Adrenal gland (tissue), 12 donors: Measurements from ENCODE around the gene JPH3. TPM values are rescaled to one million over a fixed set of nuclear protein-coding genes. Genes with fewer than 3 reads are reported as not detected.

ENCODE experiments used
- DNase-seq, 7 donors: peaks; one replicate each; pipeline ENCODE4 v3.0.0-alpha.2; 2019 to 2020
- H3K27ac ChIP-seq, 5 donors: fragments of 200-600 bp; sonication (generic) in 4 of 5; 1 replicate in 3 of 5; 2 replicates in 2 of 5; pipeline versions ENCODE4 v1.5.1 to v1.8.0; 2016 to 2020; ENCODE audit warnings: mild to moderate bottlenecking in 1 of 5
- H3K27me3 ChIP-seq: fragments of 200-600 bp; 2 replicates; pipeline ENCODE4 v1.8.0; 2021
- H3K36me3 ChIP-seq, 2 donors: fragments of 200-600 bp; replicated peaks in 1 of 2; 1 replicate in 1 of 2; 2 replicates in 1 of 2; pipeline versions ENCODE4 v1.5.1 to v1.8.0; 2018 to 2022
- H3K4me1 ChIP-seq, 2 donors: fragments of 200-600 bp; replicated peaks in 1 of 2; 1 replicate in 1 of 2; 2 replicates in 1 of 2; pipeline versions ENCODE4 v1.5.1 to v1.8.0; 2018 to 2021
- H3K4me3 ChIP-seq, 4 donors: fragments of 200-600 bp; sonication (generic) in 3 of 4; one replicate each; pipeline ENCODE4 v1.5.1; 2016 to 2018
- H3K9me3 ChIP-seq, 3 donors: fragments of 200-600 bp; sonication (generic) in 1 of 3; replicated peaks in 1 of 3; 1 replicate in 2 of 3; 2 replicates in 1 of 3; pipeline versions ENCODE4 v1.5.1 to v1.8.0; 2016 to 2021
- CTCF ChIP-seq, 6 experiments: fragments of 450-650 bp in 4 of 6; fragments of 200-600 bp in 2 of 6; sonication (generic) in 1 of 6; IDR thresholded peaks; 1 replicate in 5 of 6; 2 replicates in 1 of 6; pipeline versions ENCODE4 v1.5.1 to v1.8.0; 2016 to 2021; ENCODE audit warnings: antibody characterized with exemption in 6 of 6, mild to moderate bottlenecking in 2 of 6, moderate library complexity in 1 of 6
- POLR2A ChIP-seq, 2 donors: fragments of 450-650 bp; IDR thresholded peaks; one replicate each; pipeline ENCODE4 v1.6.1; 2017; ENCODE audit warnings: antibody characterized with exemption in 2 of 2, mild to moderate bottlenecking in 2 of 2, moderate library complexity in 1 of 2
- WGBS, 4 donors: extraction: QIAGEN DNeasy Blood & Tissue Kit in 2 of 4; methylation state at CpG; one replicate each; pipeline versions ENCODE4 v1.1.5 to v1.1.7; 2013 to 2017; 5-methylcytosine and 5-hydroxymethylcytosine counted together
- intact Hi-C, 2 donors: fragments of 100-400 bp; cut with DNase I; formaldehyde crosslinking; loops; one replicate each; pipeline versions ENCODE4 v1.14.1 to v1.15.0; 2022 to 2023
- polyA plus RNA-seq, 3 donors: library from polyadenylated mRNA; stranded (reverse); fragments of 200-250 nt in 2 of 3; fragments of 350-450 nt in 1 of 3; fragmentation: Illumina TruSeq in 1 of 3; extraction: RNeasy Lipid Tissue Mini Kit (QIAGEN cat#74804) in 1 of 3; gene quantifications; one replicate each; pipeline ENCODE4 v1.2.3, GENCODE V29; 2013 to 2014
- total RNA-seq, 9 donors: library from RNA; depleted of rRNA in 4 of 9; stranded (reverse); fragments of >200 nt in 4 of 9; fragments of 120-200 nt in 1 of 9; fragmentation: NEBNext Ultra II Directional in 1 of 9; extraction: Animal tissue kit (Norgen Biotek cat#: 25700) in 1 of 9; gene quantifications; one replicate each; pipeline versions ENCODE4 v1.1.0 to v1.2.4, GENCODE V29; 2013 to 2023
- donor health status: healthy with polysubstance abuse.
- donor health status: Bipolar disorder and iron deficiency.
- donor health status: DM: yes; HTN: yes; CAD: no.
- donor health status: DM: no; HTN: no; CAD: no.
- donor health status: DM: no; HTN: no; CAD: no.
- donor health status: DM: yes; HTN: yes; CAD: no.

JPH3 gene
- total and polyA plus RNA-seq, 12 donors, result 0.10 to 3.7 (median 0.71) TPM; not detected in 1

GRCh38 chr16:87691686-87692079, 89.4 kb downstream of the JPH3 start:
- H3K9me3 ChIP-seq, result no peaks in the 10 kb centered on the region
- no peaks in the 10 kb centered on the region for H3K4me1 ChIP-seq
- intact Hi-C loops, result no loop called here
- no peaks in the 10 kb centered on the region for H3K27me3 ChIP-seq
- H3K36me3 ChIP-seq, result no peaks in the 10 kb centered on the region
- no peak for DNase-seq
- TF ChIP-seq POLR2A (IDR thresholded peaks at IDR 0.05) (no peak), CTCF (IDR thresholded peaks at IDR 0.05) (no peak)
- H3K4me3 ChIP-seq, result no peak overlapping the region
- H3K27ac ChIP-seq, result no peak overlapping the region
- WGBS, 4 donors, result 57 to 79% (median 66%) methylated on average over 11 to 14 of the region's 14 CpGs

- no peaks in the 10 kb centered on the region for H3K4me1 ChIP-seq
- DNase-seq, result no peak
- H3K9me3 ChIP-seq, result no peaks in the 10 kb centered on the region
- no peak overlapping the region for H3K4me3 ChIP-seq
- no peak overlapping the region for H3K27ac ChIP-seq
- no peak for TF ChIP-seq CTCF (IDR thresholded peaks at IDR 0.05)
- no peak for TF ChIP-seq POLR2A (IDR thresholded peaks at IDR 0.05)
- intact Hi-C loops, result no loop called here
- no peaks in the 10 kb centered on the region for H3K36me3 ChIP-seq
- H3K27me3 ChIP-seq, result no peaks in the 10 kb centered on the region
- WGBS, 4 donors, result 72 to 79% (median 76%) methylated on average over 5 to 7 of the region's 7 CpGs
Observed at GRCh38 chr16:87692176-87692575, 89.9 kb downstream of the JPH3 start.

GRCh38 chr16:87692756-87693155, 90.4 kb downstream of the JPH3 start:
- intact Hi-C loops, result no loop called here
- DNase-seq, result no peak
- no peaks in the 10 kb centered on the region for H3K36me3 ChIP-seq
- H3K27ac ChIP-seq, result no peak overlapping the region
- 81 to 85% (median 81%) methylated on average over 8 to 12 of the region's 12 CpGs for WGBS, 4 donors
- no peaks in the 10 kb centered on the region for H3K27me3 ChIP-seq
- H3K4me1 ChIP-seq, result no peaks in the 10 kb centered on the region
- no peak overlapping the region for H3K4me3 ChIP-seq
- TF ChIP-seq POLR2A (IDR thresholded peaks at IDR 0.05) (no peak), CTCF (IDR thresholded peaks at IDR 0.05) (no peak)
- no peaks in the 10 kb centered on the region for H3K9me3 ChIP-seq

- no peaks in the 10 kb centered on the region for H3K4me1 ChIP-seq
- no peaks in the 10 kb centered on the region for H3K36me3 ChIP-seq
- H3K4me3 ChIP-seq, result no peak overlapping the region
- no peak overlapping the region for H3K27ac ChIP-seq
- H3K9me3 ChIP-seq, result no peaks in the 10 kb centered on the region
- intact Hi-C loops, result no loop called here
- 91 to 93% (median 92%) methylated on average over 7 to 16 of the region's 16 CpGs for WGBS, 4 donors
- no peak for TF ChIP-seq POLR2A (IDR thresholded peaks at IDR 0.05)
- TF ChIP-seq CTCF (IDR thresholded peaks at IDR 0.05), result no peak
- H3K27me3 ChIP-seq, result no peaks in the 10 kb centered on the region
- DNase-seq, result no peak
Observed at GRCh38 chr16:87693827-87694226, 91.5 kb downstream of the JPH3 start.
